Anterior cingulate cortex (tissue), 58 donors: ENCODE results near the gene TDRD12.

ENCODE experiments used
- DNase-seq, 58 donors: peaks; one replicate each; lab custom pipeline; 2025; lab: John Stamatoyannopoulos, UW

TDRD12 gene

DNA sequence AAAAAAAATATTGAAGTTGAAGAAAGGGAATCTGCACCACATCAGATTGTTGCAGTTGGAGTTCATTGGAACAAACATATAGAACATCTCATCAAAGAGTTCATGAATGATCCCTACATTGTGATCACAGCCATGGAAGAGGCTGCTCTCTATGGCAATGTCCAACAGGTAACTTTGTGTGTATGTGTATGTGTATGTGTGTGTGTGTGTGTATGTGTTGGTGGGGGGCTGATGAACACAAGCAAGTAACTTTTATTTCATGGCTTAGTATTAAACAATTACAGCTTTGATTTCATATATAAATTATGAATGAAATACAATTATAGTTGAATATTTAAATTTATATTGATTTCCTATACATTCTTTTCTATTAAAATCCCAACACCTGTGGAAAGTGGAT lies 80.6 kb downstream of the TDRD12 start:
- no peak for DNase-seq

DNA sequence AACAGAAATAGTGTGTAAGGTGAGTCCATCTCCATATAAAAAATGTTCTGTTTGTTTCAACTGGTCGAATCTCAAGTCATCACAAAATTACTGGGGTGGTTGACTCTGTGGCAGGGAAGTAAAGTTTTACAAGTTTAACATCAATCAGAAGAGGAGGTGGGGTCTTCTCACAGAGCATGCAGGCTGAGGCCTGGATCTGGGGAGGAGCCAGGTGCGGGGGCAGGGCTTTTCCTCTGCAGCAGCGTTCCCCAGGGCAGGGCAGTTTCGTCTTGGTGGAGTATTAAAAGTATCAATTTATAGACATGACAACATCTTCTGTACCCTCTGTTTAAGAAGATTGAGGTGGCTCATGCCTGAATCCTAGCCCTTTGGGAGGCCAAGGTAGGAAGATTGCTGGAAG lies 81.2 kb downstream of the TDRD12 start:
- DNase-seq, result no peak

DNA sequence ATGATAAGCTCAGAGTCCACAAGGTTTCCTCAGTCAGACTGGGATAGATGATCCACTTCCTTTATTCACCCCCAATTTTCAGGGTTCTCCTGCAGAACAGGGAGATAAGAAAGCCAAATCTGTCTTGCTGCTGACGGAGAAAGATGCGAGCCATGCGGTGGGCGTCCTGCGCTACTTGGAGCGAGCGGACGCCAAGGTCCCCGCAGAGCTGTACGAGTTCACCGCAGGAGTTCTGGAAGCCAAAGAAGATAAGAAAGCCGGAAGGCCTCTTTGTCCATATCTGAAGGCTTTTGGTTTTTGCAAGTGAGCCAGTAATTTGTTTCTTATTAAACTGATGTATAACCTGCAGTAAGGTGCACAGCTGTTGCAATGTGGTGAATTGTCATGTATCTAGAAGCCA lies 83.3 kb downstream of the TDRD12 start:
- no peak for DNase-seq

DNA sequence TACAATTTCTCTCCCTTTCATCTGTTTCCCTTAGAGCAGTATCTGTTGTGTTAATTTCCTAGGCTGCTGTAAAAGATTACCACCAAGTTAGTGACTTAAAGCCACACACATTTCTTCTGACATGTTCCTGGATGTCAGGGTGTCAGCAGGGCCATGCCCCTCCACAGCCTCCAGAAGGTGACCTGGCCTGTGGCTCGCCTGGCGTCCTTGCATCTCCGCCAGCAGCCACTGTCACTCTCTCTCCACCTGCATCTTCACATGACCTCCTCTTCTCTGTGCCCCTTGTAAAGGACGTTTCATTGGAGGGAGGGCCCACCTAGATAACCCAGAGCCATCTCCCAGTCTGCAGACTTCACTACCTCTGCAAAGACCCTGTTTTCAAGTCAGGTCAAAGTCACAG lies 88.7 kb downstream of the TDRD12 start:
- DNase-seq, result no peak

DNA sequence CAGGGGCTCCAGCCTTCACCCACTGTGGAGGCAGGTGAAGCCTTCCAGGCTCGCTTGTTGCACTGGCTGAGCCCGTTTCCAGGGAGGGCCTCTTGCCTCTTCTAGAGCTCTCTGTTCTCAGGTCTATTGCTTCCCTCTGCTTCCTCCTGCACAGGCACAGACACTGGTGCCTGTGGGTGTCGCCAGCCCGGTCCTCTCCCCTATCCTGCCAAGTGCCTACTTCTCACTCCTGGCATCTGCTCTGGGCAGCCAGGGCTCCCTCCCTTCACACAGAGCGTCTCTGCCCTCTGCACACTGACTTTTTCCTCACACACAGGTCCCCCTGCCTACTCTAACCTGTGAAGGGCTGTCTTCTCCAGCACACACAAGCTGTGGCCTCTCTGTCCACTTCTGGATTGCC lies 89.7 kb downstream of the TDRD12 start:
- DNase-seq, result no peak

DNA sequence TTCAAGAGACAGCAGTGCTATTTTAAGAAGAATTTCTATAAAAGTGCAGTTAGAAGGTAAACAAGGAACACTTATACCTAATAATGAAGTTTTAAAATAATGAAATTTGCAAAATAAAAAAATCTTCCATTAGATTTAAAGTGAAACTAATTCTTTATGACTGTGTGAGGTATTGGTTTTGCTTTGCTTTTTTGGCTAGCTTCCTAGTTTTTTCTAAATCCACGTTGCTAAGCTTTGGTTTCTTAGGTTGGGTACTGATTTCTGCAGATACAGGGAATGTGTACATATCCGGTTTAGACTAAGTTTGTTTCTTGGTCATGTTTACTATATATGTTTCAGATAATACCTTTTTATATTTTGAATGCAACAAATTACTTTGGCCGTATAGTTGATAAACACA lies 90.2 kb downstream of the TDRD12 start:
- DNase-seq, result no peak

DNA sequence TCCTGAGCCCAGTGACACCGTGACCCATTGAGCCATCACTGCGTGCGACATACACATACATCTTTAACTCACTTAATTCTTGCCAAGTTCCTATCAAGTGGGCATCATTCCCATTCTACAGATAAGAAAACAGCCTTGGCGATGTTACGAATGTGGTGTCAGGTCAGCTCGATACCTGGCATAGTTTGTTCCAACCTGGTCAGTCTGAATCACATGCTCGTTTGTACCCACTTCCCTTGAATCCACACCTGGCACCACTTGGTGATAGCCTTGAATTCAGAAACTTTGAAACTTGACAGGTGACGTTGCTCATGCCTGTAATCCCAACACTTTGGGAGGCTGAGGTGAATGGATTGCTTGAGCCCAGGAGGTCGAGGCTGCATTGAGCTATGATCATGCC lies 90.9 kb downstream of the TDRD12 start:
- no peak for DNase-seq

DNA sequence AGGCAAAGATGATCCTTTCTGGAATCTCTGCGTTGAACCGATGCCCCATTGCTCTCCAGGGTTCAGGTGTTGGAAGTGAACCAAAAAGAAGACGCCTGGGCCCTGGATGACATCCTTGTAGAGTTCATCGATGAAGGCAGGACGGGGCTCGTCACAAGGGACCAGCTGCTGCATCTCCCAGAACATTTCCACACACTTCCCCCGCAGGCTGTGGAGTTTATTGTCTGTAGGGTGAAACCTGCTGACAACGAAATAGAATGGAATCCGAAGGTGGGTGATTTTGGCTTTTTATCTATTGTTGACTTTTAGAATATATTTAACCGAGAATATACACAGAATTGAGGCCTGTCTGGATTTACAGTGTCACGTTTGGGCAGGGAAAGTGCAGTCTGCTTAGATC lies 91.6 kb downstream of the TDRD12 start:
- no peak for DNase-seq

DNA sequence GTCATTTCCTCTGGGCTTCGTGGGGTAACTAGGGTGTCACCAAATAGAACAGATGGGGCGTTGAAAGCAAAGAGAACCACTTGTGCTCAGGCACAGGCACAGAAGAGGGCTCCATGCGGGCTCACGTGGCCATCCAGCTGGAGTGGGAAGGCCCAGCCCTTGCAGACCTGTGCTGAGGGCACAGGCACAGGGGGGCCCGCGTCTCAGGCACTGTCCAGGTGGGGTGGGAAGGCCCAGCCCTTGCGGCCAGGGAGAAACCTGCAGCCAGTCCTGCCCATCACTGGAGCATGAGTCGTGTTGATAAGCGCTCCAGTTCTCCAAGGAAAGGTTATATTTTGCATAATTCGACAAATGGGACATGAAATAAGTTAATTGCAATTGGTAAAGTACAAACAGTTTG lies 92.5 kb downstream of the TDRD12 start:
- DNase-seq, result no peak

DNA sequence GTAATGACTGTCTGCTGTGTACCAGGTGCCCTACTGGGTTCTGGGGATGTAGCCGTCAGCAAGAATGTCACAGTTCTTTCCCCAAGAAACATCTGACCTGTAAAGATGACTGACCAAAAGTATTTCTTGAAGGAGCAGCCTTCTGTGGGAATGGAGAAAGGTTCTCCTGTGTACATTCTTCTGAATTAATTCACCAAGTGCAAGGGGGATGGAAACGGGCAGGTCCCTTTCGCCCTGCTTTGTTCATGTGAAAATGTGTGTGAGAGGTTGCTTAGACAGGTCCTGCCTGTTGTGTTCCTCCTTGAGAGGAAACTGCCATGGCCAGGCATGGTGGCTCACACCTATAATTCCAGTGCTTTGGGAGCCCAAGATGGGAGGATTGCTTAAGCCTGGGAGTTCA lies 93.0 kb downstream of the TDRD12 start:
- no peak for DNase-seq

DNA sequence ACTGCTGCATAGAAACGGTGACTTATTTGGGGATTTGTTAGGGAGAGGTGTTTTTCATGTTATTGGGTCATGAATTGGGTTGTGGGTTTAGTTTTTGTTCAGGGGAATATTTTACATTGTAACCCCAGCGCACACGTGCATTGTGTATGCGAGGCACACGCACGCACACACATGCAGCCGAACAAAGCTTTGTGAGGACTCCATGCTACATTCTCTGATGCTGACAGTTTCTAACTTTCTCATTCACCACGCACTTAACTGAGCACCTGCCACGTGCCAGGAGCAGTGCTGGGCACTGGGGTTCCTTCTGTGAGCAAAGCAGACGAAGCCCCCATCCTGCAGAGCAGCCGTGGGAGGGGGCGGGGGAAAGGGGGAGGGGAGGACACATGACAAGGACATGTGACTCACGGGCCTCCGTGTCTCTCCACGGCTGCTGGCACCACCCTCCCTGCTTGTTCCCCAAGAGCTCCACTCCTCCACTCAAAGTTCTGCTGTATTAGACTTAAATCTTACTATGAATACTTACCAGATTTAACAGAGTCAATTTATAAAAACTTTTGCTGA lies 94.4 kb downstream of the TDRD12 start:
- DNase-seq, result peak in 19 of 58 donors; percentile 0 to 57 (median 8)

DNA sequence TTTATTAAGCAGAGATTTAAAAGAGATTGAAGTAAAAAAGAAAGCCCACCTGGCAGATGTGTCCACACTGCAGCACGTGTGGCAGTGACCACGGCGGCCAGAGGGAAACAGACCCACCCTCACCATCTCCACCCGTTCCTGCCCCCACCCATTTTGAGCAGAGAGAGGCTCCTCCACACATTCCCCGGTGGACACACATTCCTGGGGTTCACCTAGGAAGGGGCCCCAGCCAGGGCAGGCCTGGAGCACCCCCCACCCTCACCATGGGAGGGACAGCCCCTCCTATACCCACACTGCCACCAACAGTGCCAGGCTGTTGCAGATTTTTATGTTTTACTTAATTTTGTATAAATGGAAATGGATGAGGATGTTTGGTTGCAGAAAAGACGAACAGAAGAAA lies 95.1 kb downstream of the TDRD12 start:
- DNase-seq, result no peak

DNA sequence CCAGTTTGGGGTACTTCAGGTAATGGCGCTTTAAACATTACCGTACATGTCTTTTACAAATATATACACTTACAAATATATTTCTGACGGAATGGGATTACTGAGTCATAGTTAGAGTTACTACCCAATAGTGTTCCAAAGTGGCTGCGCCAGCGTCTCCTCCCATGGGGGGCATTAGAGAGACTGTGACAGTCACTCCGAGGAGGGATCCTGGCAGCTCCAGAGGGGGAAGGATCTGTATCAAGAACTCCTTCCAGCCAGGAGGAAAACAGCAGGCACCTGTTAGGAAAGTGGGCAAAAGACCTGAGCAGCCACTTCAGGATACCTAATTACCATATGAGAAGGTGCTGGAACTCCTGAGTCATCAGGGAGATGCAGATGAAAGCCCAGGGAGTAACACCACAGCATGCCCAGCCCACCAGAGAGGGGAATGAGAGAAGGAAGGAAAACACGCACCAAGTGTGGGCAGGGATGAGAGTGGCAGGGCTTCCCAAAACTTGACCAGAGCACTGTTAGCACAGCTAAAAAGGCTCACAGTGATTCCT lies 97.1 kb downstream of the TDRD12 start:
- no peak for DNase-seq

DNA sequence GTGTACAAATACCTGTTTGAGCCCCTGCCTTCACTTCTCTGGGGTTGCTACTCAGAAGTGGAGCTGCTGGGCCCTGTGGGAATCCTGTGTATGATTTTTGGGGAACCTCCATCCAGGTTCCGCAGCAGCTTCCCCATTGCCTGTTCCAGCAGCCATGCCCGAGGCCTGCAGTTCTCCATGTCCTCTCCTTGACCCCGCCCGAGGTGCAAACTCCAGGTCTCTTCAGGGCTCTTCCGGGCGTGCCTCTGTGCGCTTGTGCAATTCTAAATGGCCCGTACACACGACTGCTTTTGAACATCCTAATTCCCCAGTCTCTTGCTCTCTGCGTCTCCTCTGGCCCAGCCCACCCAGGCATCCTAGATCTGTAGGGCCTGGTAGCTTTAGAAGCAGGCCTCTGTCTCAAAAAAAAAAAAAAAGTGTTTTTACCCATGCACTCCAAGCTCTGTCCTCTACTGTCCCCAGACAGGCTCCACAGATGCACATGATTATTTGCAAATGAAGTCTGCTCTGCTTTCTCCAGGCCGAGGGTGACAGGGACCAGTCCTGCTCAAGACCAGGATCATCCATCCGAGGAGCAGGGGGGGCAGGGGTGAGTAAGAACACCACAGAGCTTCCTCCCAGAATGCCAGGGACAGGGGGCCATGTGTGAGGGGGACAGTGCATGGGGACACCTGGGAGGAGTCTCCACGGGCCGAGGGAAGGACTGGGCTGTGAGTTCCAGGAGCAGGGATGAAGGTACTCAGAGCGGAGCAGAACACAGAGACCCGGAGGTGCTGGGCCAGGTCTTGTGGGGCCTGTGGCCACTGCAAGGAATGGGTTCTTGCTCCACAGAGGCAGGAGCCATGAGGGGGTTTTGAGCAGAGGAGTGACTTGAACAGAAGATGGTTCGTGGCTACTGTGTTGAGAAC lies 98.3 kb downstream of the TDRD12 start:
- no peak for DNase-seq

DNA sequence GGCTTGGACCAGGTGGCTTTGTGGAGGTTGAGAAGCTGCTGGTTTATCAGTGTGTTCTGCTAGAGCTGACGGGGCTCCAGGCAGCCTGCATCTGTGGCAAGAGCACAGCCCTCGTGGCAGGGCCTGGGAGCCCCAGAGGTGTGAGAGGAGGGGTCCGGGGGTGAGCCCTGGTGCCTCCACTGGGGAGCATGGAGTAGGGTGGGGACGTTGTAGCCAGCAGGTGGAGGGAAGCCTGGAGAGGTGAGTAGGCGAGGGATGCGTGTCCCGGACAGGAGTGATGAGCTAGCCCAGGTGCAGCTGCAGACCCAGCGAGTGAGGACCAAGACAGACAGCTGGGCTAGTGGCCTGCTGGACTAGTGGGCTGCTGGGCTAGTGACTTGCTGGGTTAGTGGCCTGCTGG lies 99.0 kb downstream of the TDRD12 start:
- DNase-seq, result no peak

DNA sequence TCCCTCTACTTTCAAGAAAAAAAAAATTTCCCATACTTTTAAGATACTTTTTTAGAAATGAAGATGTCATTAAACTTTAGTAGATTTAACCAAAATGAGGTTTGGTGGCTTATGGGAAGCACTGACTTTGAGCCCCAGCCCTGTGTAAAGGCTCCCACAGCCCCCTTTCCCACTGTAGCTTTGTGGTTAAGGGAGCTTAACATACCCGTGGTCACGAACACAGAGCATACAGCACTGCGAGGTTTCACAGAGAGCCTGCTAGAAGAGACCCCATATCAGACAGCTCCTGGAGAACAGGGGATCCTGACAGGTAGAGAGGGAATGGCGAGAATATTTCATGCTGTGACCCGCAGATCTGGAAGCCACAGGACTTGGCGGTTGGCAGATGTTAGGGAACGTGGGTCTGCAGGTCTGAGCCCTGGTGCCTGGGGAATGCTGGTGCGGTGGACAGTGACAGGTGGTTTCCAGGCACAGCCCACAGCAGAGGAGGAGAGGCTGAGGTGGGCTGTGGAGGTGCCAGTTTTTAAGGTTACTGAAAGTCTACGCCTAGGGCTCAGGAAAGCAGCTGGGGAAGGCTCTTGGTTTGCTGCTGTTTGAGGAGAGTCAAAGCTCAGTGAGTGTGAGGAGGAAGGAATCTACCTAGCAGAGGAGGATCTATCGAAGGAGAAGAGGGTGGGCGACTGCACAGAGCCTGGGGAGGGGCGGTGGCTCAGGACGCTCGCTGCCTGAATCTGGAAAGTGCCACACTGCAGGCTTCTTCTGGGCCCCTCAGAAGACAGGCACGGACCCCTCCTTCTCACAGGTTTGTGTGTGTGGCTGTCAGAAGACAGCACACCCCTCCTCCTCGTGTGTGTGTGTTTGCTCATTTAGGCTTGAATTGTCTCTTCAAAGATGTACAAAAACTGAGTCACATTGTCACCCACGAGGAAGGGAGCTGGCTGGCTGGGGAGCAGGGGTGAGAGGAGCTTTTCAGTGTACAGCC lies 100.1 kb downstream of the TDRD12 start:
- peak in 1 of 58 donors; percentile 36 for DNase-seq

DNA sequence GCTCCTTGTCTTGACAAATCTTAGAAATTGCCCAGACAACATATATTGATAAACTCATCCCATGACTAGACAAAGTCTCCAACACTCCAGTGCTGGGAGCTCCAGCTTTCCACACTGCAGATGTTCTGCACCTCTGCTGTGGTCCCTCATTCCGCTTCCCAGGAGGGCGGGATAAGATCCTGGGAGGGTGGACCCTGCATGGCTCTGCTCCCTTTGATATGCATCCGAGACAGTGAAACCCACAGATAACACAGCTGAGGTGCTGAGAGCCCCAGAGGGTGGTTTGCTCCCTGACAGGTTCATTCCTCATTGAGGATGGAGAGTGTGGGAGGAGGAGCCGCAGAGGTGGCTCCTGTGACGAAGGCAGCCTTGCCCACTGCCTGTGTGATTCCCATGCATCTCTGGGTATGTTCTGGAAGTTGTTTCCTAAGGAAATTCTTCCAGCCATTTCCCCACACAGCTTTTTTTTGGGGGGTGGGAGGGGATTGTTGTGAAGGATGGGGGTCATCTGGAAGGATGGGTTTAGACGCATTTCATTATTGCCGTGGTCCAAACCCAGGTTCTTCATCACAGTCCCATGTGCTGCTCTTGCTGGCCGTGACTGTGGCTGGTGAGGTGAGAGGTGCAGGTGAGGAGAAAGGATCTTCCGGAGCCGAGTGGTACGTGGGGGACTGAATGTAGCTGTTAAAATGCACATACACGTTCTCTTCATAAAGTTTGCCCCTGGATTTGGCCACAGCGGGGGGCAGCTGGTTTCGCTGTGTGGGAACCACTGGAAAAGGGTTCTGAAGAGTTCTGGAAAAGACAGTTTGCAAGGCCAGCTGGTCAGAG lies 103.6 kb downstream of the TDRD12 start:
- DNase-seq, result no peak

DNA sequence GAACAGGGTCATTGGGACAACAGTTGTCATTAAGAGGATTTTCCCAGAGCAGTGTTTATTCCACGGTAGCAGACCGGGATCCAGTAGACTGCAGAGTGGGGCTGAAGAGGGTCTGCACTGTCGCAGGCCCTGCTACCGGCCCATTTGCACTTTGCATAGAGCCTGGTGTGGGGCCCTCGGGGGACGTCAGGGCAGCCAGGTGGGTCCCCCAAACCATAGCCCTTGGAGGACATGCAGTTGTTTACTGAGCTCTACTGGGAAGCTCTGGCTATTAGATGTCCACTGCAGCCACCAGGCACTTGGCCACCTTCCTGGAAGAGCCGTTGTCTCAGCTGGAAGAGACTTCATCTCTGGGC lies 104.2 kb downstream of the TDRD12 start:
- DNase-seq, result no peak

DNA sequence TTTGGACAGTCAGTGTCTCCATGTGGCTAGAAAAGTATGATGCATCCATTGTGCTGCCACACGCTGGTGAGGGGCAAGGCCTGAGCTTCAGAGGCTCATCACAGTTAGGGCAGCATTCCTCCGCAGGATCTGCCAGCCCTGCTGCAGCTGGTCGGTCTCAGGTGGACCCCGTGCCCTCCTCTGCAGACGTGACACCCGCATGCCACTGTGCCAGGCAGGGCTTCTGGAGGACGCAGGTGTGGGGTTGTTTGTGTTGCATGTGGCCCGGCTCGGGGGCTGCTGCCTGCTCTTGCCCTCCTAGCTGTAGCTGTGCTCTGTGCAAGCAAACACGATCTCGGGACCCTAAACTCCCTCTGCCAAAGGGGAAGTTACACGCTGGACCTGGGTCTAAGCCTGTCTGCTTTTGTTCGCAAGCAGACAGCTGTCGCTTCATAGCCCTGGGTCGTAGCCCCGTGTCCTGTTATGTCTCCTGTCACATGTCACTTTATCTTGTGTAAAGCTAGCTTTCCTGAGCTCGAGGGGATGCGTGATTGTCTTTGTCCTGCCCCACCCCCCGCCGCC lies 104.7 kb downstream of the TDRD12 start:
- DNase-seq, result no peak
